HepG2 (cell line): ENCODE results near the gene ERF. TPM values are rescaled to one million over a fixed set of nuclear protein-coding genes. Genes with fewer than 3 reads are reported as not detected.

Experiments
- CERS6 ChIP-seq: sonication (generic); formaldehyde crosslinking; IDR thresholded peaks from 2 replicates; pipeline ENCODE4 v1.5.0; 2020; ENCODE audit warnings: missing genetic modification reagents
- CREB1 ChIP-seq, 2 experiments: fragments of 450-650 bp in 1 of 2; IDR thresholded peaks; 2 replicates each; pipeline ENCODE4 v1.6.1; 2016 to 2017; ENCODE audit warnings: control low read depth in 1 of 2, mild to moderate bottlenecking in 1 of 2, missing compliant biosample characterization in 1 of 2, missing genetic modification characterization in 1 of 2
- CTCF ChIP-seq: sonication (generic); formaldehyde crosslinking; IDR thresholded peaks from 2 replicates; pipeline ENCODE4 v1.5.0; 2020; ENCODE audit warnings: mild to moderate bottlenecking, missing genetic modification reagents, moderate library complexity
- FOXA3 ChIP-seq: IDR thresholded peaks from 2 replicates; pipeline ENCODE4 v1.6.1; 2016; ENCODE audit warnings: missing genetic modification reagents, missing compliant biosample characterization
- FOXK1 ChIP-seq: sonication (generic); formaldehyde crosslinking; IDR thresholded peaks from 2 replicates; pipeline ENCODE4 v1.4.0; 2020; ENCODE audit warnings: low read depth, missing genetic modification reagents, borderline replicate concordance
- FOXK2 ChIP-seq: fragments of 450-650 bp; IDR thresholded peaks from 2 replicates; pipeline ENCODE4 v1.6.1; 2016
- GMEB1 ChIP-seq: sonication (generic); formaldehyde crosslinking; IDR thresholded peaks from 2 replicates; pipeline ENCODE4 v1.5.1; 2020; ENCODE audit warnings: missing genetic modification reagents, mild to moderate bottlenecking, borderline replicate concordance
- MAX ChIP-seq: IDR thresholded peaks from 2 replicates; pipeline ENCODE4 v1.6.1; 2012; ENCODE audit warnings: inconsistent platforms
- NCOA1 ChIP-seq: sonication (generic); formaldehyde crosslinking; IDR thresholded peaks from 2 replicates; pipeline ENCODE4 v1.9.0; 2021; ENCODE audit warnings: missing genetic modification reagents
- NFIC ChIP-seq: IDR thresholded peaks from 2 replicates; pipeline ENCODE4 v1.6.1; 2012; ENCODE audit warnings: mild to moderate bottlenecking, low read length, inconsistent platforms
- POLR2A ChIP-seq, 2 experiments: IDR thresholded peaks; 2 replicates each; pipeline ENCODE4 v1.6.1; 2011; ENCODE audit warnings: low read depth in 2 of 2, low read length in 2 of 2, mild to moderate bottlenecking in 1 of 2, moderate library complexity in 1 of 2; ENCODE audit not compliant: insufficient read depth in 1 of 2
- RARA ChIP-seq: IDR thresholded peaks from 2 replicates; pipeline ENCODE4 v1.6.1; 2016; ENCODE audit warnings: missing genetic modification reagents, missing compliant biosample characterization
- RXRB ChIP-seq: IDR thresholded peaks from 2 replicates; pipeline ENCODE4 v1.6.1; 2016; ENCODE audit warnings: borderline replicate concordance, missing genetic modification reagents, missing compliant biosample characterization
- STAT6 ChIP-seq: sonication (generic); formaldehyde crosslinking; IDR thresholded peaks from 2 replicates; pipeline ENCODE4 v1.4.0; 2020; ENCODE audit warnings: missing genetic modification reagents, mild to moderate bottlenecking, borderline replicate concordance
- TGIF2 ChIP-seq: IDR thresholded peaks from 2 replicates; pipeline ENCODE4 v1.6.1; 2016; ENCODE audit warnings: control low read depth, missing compliant biosample characterization
- ZNF207 ChIP-seq: fragments of 450-650 bp; IDR thresholded peaks from 2 replicates; pipeline ENCODE4 v1.6.1; 2016; ENCODE audit warnings: antibody characterized with exemption, borderline replicate concordance
- ZNF770 ChIP-seq: sonication (generic); formaldehyde crosslinking; IDR thresholded peaks from 2 replicates; pipeline ENCODE4 v1.5.0; 2020; ENCODE audit warnings: mild to moderate bottlenecking, missing genetic modification reagents
- polyA plus RNA-seq, 8 experiments: library from polyadenylated mRNA; depleted of rRNA in 3 of 8; stranded (reverse) in 7 of 8; unstranded in 1 of 8; fragments of >200 nt; fragmentation: Illumina TruSeq in 4 of 8; extraction: Trizol in 4 of 8; gene quantifications; 2 replicates each; pipeline versions ENCODE4 v1.2.1 to v1.2.3, GENCODE V29; 2011 to 2016; ENCODE audit warnings: low read depth in 4 of 8, missing spikeins in 1 of 8, mixed read lengths in 1 of 8; ENCODE audit not compliant: insufficient read depth in 1 of 8
- total RNA-seq, 5 experiments: library from RNA; depleted of rRNA; stranded (reverse); fragments of >200 nt; fragmentation: Illumina TruSeq; extraction: Trizol; gene quantifications; 2 replicates each; pipeline ENCODE4 v1.2.3, GENCODE V29; 2016; ENCODE audit warnings: low read depth in 1 of 5

Gene ERF
- total and polyA plus RNA-seq, 2 of the 13 experiments (the other 11 are each of a cell fraction or from before 2014, with no cell fraction given): 67.1 to 69.9 TPM

- TF ChIP-seq ZNF770 (CRISPR knock-in tag) (no peak), CREB1 (IDR thresholded peaks at IDR 0.05) (no peak; the same call in 1 of the 2 replicates), CREB1 (CRISPR knock-in tag; IDR thresholded peaks at IDR 0.05) (no peak), FOXA3 (no peak), STAT6 (CRISPR knock-in tag) (no peak), FOXK2 (no peak), RARA (no peak), NFIC (no peak), CTCF (peak; percentile 39), MAX (peak; percentile 40), NCOA1 (CRISPR knock-in tag) (no peak), TGIF2 (no peak), GMEB1 (CRISPR knock-in tag) (no peak), ZNF207 (no peak), FOXK1 (CRISPR knock-in tag) (no peak), RXRB (CRISPR knock-in tag) (no peak), CERS6 (CRISPR knock-in tag) (no peak), POLR2A (IDR thresholded peaks at IDR 0.05; ENCODE audit: insufficient read depth in 1 of 2, low read depth in 2 of 2, low read length in 2 of 2) (peak in 1 of 2 experiments; percentile 88; a peak in 2 of 4 replicates)
These were observed 28.5 kb upstream of the ERF start (continued) for GRCh38 chr19:42283188-42284065.
